Cardiac muscle cell (in vitro differentiated cells and primary cell): ENCODE data around the gene SGMS1. TPM values are rescaled to one million over a fixed set of nuclear protein-coding genes. Genes with fewer than 3 reads are reported as not detected.
A peak's percentile ranks its signal among the peaks of the same experiment; 100 is the strongest.

Experiments
- DNase-seq, 2 donors: peaks; one replicate each; pipeline versions ENCODE4 v3.0.0 to v3.0.0-alpha.2; 2010 to 2017; ENCODE audit warnings: low read depth in 1 of 2, low spot score in 1 of 2
- H3K27ac ChIP-seq: fragments of 200-600 bp; sonication (generic); 2 replicates; pipeline ENCODE4 v1.5.1; 2016
- H3K27me3 ChIP-seq: fragments of 200-600 bp; sonication (generic); 2 replicates; pipeline ENCODE4 v1.6.0; 2016; ENCODE audit warnings: control low read depth
- H3K36me3 ChIP-seq: fragments of 200-600 bp; sonication (generic); 2 replicates; pipeline ENCODE4 v1.5.1; 2016; ENCODE audit warnings: control low read depth
- H3K4me1 ChIP-seq: fragments of 200-600 bp; sonication (generic); 2 replicates; pipeline ENCODE4 v1.8.1; 2017; ENCODE audit warnings: low read depth, mild to moderate bottlenecking, mixed run types
- H3K4me3 ChIP-seq: fragments of 200-600 bp; sonication (generic); 2 replicates; pipeline ENCODE4 v1.5.1; 2016; ENCODE audit warnings: mild to moderate bottlenecking
- H3K9me3 ChIP-seq: fragments of 200-600 bp; sonication (generic); 2 replicates; pipeline ENCODE4 v1.5.1; 2017; ENCODE audit warnings: low read depth, mild to moderate bottlenecking, control low read depth
- CTCF ChIP-seq: IDR thresholded peaks from 2 replicates; pipeline ENCODE4 v1.5.1; 2012; ENCODE audit warnings: low read depth, mild to moderate bottlenecking, low read length
- polyA plus RNA-seq: library from polyadenylated mRNA; unstranded; fragments of >200 nt; fragmentation: Nextera tagmentation; extraction: Ambion mirVana; gene quantifications from 2 replicates; pipeline ENCODE4 v1.2.1, GENCODE V29; 2016
- total RNA-seq: library from RNA; depleted of rRNA; stranded (reverse); fragments of >200 nt; gene quantifications from 2 replicates; pipeline ENCODE4 v1.2.3, GENCODE V29; 2016

The SGMS1 gene
- total and polyA plus RNA-seq, 2 experiments from 2014 or later: 12.1 to 41.6 TPM

- peak in 1 of 2 donors; percentile 80 for DNase-seq
- H3K4me3 ChIP-seq: no peak overlapping the region
- H3K27me3 ChIP-seq: no peaks in the 10 kb centered on the region
- H3K27ac ChIP-seq: peak overlapping the region; percentile 3
- TF ChIP-seq CTCF: no peak
- no peaks in the 10 kb centered on the region for H3K9me3 ChIP-seq
- H3K36me3 ChIP-seq: no peaks in the 10 kb centered on the region
- H3K4me1 ChIP-seq: peaks cover 33% of the 10 kb centered on the region
Observed at GRCh38 chr10:50554995-50555568, 68.7 kb downstream of the SGMS1 start.

GRCh38 chr10:50554376-50554994 lies 69.3 kb downstream of the SGMS1 start:
- Histone ChIP-seq H3K4me3 (no peak overlapping the region), H3K36me3 (no peaks in the 10 kb centered on the region), H3K4me1 (peaks cover 36% of the 10 kb centered on the region), H3K27me3 (no peaks in the 10 kb centered on the region), H3K9me3 (no peaks in the 10 kb centered on the region), H3K27ac (no peak overlapping the region)
- DNase-seq: peak in 1 of 2 donors; percentile 37
- no peak for TF ChIP-seq CTCF

- peak in 1 of 2 donors; percentile 71 for DNase-seq
Observed at GRCh38 chr10:50552771-50553535, 70.8 kb downstream of the SGMS1 start.

GRCh38 chr10:50552308-50552707 lies 71.4 kb downstream of the SGMS1 start:
- H3K27me3 ChIP-seq: no peaks in the 10 kb centered on the region
- peak in 1 of 2 donors; percentile 96 for DNase-seq
- H3K4me1 ChIP-seq: peaks cover 36% of the 10 kb centered on the region
- no peak for TF ChIP-seq CTCF
- H3K9me3 ChIP-seq: no peaks in the 10 kb centered on the region
- peak overlapping the region; percentile 19 for H3K27ac ChIP-seq
- H3K36me3 ChIP-seq: no peaks in the 10 kb centered on the region
- H3K4me3 ChIP-seq: no peak overlapping the region

More at GRCh38 chr10:50552771-50553535, 70.8 kb downstream of the SGMS1 start:
- no peaks in the 10 kb centered on the region for H3K9me3 ChIP-seq
- H3K4me3 ChIP-seq: no peak overlapping the region
- peak; percentile 48 for TF ChIP-seq CTCF
- H3K36me3 ChIP-seq: no peaks in the 10 kb centered on the region
- H3K4me1 ChIP-seq: peaks cover 36% of the 10 kb centered on the region
- H3K27me3 ChIP-seq: no peaks in the 10 kb centered on the region
- H3K27ac ChIP-seq: no peak overlapping the region

GRCh38 chr10:50551894-50552293 lies 71.9 kb downstream of the SGMS1 start:
- Histone ChIP-seq H3K4me3 (no peak overlapping the region), H3K27ac (no peak overlapping the region), H3K27me3 (no peaks in the 10 kb centered on the region), H3K4me1 (peaks cover 36% of the 10 kb centered on the region), H3K36me3 (no peaks in the 10 kb centered on the region), H3K9me3 (no peaks in the 10 kb centered on the region)
- no peak for DNase-seq
- no peak for TF ChIP-seq CTCF
